Measurements from ENCODE around the gene ITGB2. TPM values are rescaled to one million over a fixed set of nuclear protein-coding genes. Genes with fewer than 3 reads are reported as not detected.

ITGB2 gene
- polyA plus RNA-seq, 1 of the 3 experiments (the other 2 are of a cell fraction): 0.77 TPM

- TF ChIP-seq RCOR1 (IDR thresholded peaks at IDR 0.05; ENCODE audit: low read length): no peak
- no peak for TF ChIP-seq JUND (IDR thresholded peaks at IDR 0.05)
- TF ChIP-seq MAX (IDR thresholded peaks at IDR 0.05; ENCODE audit: low read depth): no peak
- TF ChIP-seq RAD21 (IDR thresholded peaks at IDR 0.05; ENCODE audit: low read length): no peak
- no peak for TF ChIP-seq EP300 (IDR thresholded peaks at IDR 0.05; ENCODE audit: borderline replicate concordance in 1 of 2, low read depth in 1 of 2, low read length in 1 of 2)
- peak; percentile 47; the same call in 1 of the 2 replicates for TF ChIP-seq MXI1 (IDR thresholded peaks at IDR 0.05; ENCODE audit: low read depth, low read length)
- no peak for TF ChIP-seq USF1 (IDR thresholded peaks at IDR 0.05; ENCODE audit: borderline replicate concordance, low read depth)
- no peak for TF ChIP-seq POLR2AphosphoS5 (IDR thresholded peaks at IDR 0.05; ENCODE audit: low read depth, low read length)
- TF ChIP-seq TAF1 (IDR thresholded peaks at IDR 0.05; ENCODE audit: borderline replicate concordance, low read depth, low read length): no peak
- TF ChIP-seq USF2 (IDR thresholded peaks at IDR 0.05; ENCODE audit: borderline replicate concordance, low read depth, low read length): no peak
- 0 out of 2 replicates have a peak, but pooled peaks have one; percentile 19 for TF ChIP-seq PBX3 (IDR thresholded peaks at IDR 0.05)
- no peak for TF ChIP-seq MEF2A (IDR thresholded peaks at IDR 0.05; ENCODE audit: borderline replicate concordance, low read depth)
- H3K79me2 ChIP-seq (ENCODE audit: insufficient read depth): peaks cover 62% of the 10 kb centered on the region
- H3K9me2 ChIP-seq: no peaks in the 10 kb centered on the region
- H3K27me3 ChIP-seq (ENCODE audit: insufficient read depth): no peaks in the 10 kb centered on the region
- POLR2A ChIA-PET: interaction anchor here (0.6 to 1.4 kb wide), 3 partner anchors 27 to 71 kb away, joined by 3 to 7 read pairs (median 3); partner anchors contain the start of gene UBE2G2
- peak overlapping the region; percentile 88 to 96 for H3K4me3 ChIP-seq (ENCODE audit: low read depth in 2 of 2, low read length in 1 of 2)
- 1% methylated on average over 39 of the region's 65 CpGs for WGBS (ENCODE audit: low lambda C conversion rate)
- peak; percentile 57 for DNase-seq
- peaks cover 26% of the 10 kb centered on the region for H3F3A ChIP-seq (replicated peaks; ENCODE audit: insufficient read depth)
- H3K27ac ChIP-seq (ENCODE audit: low read depth in 2 of 2, low read length in 1 of 2): peak overlapping the region; percentile 82 to 90; a peak in 3 of 4 replicates
- H4K20me1 ChIP-seq (ENCODE audit: insufficient read depth): peaks cover 51% of the 10 kb centered on the region
- CTCF ChIA-PET: interaction anchor here (0.6 to 3.3 kb wide), 14 partner anchors 15 to 683 kb away, joined by 3 to 18 read pairs (median 3); partner anchors contain the start of gene UBE2G2
- peak overlapping the region; percentile 98 for H3K4me2 ChIP-seq
- H3K36me3 ChIP-seq (replicated peaks in 1 of 2; ENCODE audit: control insufficient read depth in 1 of 2, insufficient read depth in 2 of 2, low read length in 1 of 2): peaks cover 0 to 10% of the 10 kb centered on the region in 2 experiments
- H3K4me1 ChIP-seq (ENCODE audit: control insufficient read depth in 1 of 2, insufficient read depth in 2 of 2, low read depth in 1 of 2, low read length in 1 of 2): peaks cover 33 to 44% of the 10 kb centered on the region in 2 experiments
- no peak overlapping the region for H2AFZ ChIP-seq (ENCODE audit: low read depth)
- peak overlapping the region; percentile 82 for H3K9ac ChIP-seq
- no peaks in the 10 kb centered on the region for H3K9me3 ChIP-seq
Observed at GRCh38 chr21:44872649-44873355, 47.9 kb downstream of the ITGB2 start.

- peaks cover 0 to 13% of the 10 kb centered on the region in 2 experiments for H3K36me3 ChIP-seq (replicated peaks in 1 of 2; ENCODE audit: control insufficient read depth in 1 of 2, insufficient read depth in 2 of 2, low read length in 1 of 2)
- ChIA-PET CTCF (interaction anchor here (0.8 to 3.3 kb wide), 8 partner anchors 14 to 684 kb away, joined by 3 to 18 read pairs (median 3); partner anchors contain the start of gene UBE2G2), POLR2A (interaction anchor here (0.7 kb wide), 1 partner anchor 26 kb away, joined by 3 read pairs; no protein-coding TSS in a partner anchor)
- no peak overlapping the region for H2AFZ ChIP-seq (ENCODE audit: low read depth)
- H4K20me1 ChIP-seq (ENCODE audit: insufficient read depth): peaks cover 57% of the 10 kb centered on the region
- peak overlapping the region in 1 of 2 experiments; percentile 90; a peak in 1 of 4 replicates for H3K27ac ChIP-seq (ENCODE audit: low read depth in 2 of 2, low read length in 1 of 2)
- no peaks in the 10 kb centered on the region for H3K9me3 ChIP-seq
- no peaks in the 10 kb centered on the region for H3K9me2 ChIP-seq
- peaks cover 26% of the 10 kb centered on the region for H3F3A ChIP-seq (replicated peaks; ENCODE audit: insufficient read depth)
- DNase-seq: no peak
- 7% methylated on average over 3 of the region's 3 CpGs for WGBS (ENCODE audit: low lambda C conversion rate)
- H3K9ac ChIP-seq: peak overlapping the region; percentile 82
- peaks cover 67% of the 10 kb centered on the region for H3K79me2 ChIP-seq (ENCODE audit: insufficient read depth)
- H3K27me3 ChIP-seq (ENCODE audit: insufficient read depth): no peaks in the 10 kb centered on the region
- H3K4me2 ChIP-seq: peak overlapping the region; percentile 98
- H3K4me3 ChIP-seq (ENCODE audit: low read depth in 2 of 2, low read length in 1 of 2): peak overlapping the region; percentile 88 to 96
- peaks cover 38 to 48% of the 10 kb centered on the region in 2 experiments for H3K4me1 ChIP-seq (ENCODE audit: control insufficient read depth in 1 of 2, insufficient read depth in 2 of 2, low read depth in 1 of 2, low read length in 1 of 2)
- TF ChIP-seq TCF12 (IDR thresholded peaks at IDR 0.05) (no peak), EP300 (IDR thresholded peaks at IDR 0.05; ENCODE audit: borderline replicate concordance in 1 of 2, low read depth in 1 of 2, low read length in 1 of 2) (no peak), ZBTB33 (IDR thresholded peaks at IDR 0.05; ENCODE audit: borderline replicate concordance, low read depth) (no peak), JUND (IDR thresholded peaks at IDR 0.05) (no peak), PBX3 (IDR thresholded peaks at IDR 0.05) (no peak), REST (IDR thresholded peaks at IDR 0.05; ENCODE audit: low read depth, low read length) (no peak)
Observed at GRCh38 chr21:44872323-44872648, 48.4 kb downstream of the ITGB2 start.
